Neural cell (in vitro differentiated cells): ENCODE results near the gene SUPT3H. TPM values are rescaled to one million over a fixed set of nuclear protein-coding genes. Genes with fewer than 3 reads are reported as not detected.

Experiments used
- H2AFZ ChIP-seq: fragments of 200-600, 300-800 bp; sonication (generic), shearing (Covaris generic); 2 replicates; pipeline ENCODE4 v1.6.0; 2014; ENCODE audit warnings: low read depth, mild to moderate bottlenecking, antibody characterized with exemption, low read length, moderate library complexity
- H3F3A ChIP-seq: fragments of 200-600 bp; shearing (Covaris generic); 2 replicates; pipeline ENCODE4 v1.6.1; 2016; ENCODE audit warnings: mild to moderate bottlenecking, moderate library complexity, mixed read lengths, antibody characterized with exemption, low read length; ENCODE audit not compliant: insufficient read depth, poor library complexity, severe bottlenecking
- H3K27ac ChIP-seq: fragments of 200-600, 300-800 bp; sonication (generic), shearing (Covaris generic); 2 replicates; pipeline ENCODE4 v1.5.1; 2014; ENCODE audit warnings: mild to moderate bottlenecking, low read length, moderate library complexity
- H3K27me3 ChIP-seq: fragments of 300-800, 200-600 bp; sonication (generic), shearing (Covaris generic); 2 replicates; pipeline ENCODE4 v1.6.0; 2014; ENCODE audit warnings: mild to moderate bottlenecking, low read depth, low read length, moderate library complexity; ENCODE audit not compliant: insufficient read depth
- H3K36me3 ChIP-seq: fragments of 300-800, 200-600 bp; sonication (generic), shearing (Covaris generic); 2 replicates; pipeline ENCODE4 v1.5.1; 2014; ENCODE audit warnings: mild to moderate bottlenecking, antibody characterized with exemption, low read length, moderate library complexity; ENCODE audit not compliant: insufficient read depth
- H3K4me2 ChIP-seq: fragments of 300-800, 200-600 bp; sonication (generic), shearing (Covaris generic); 2 replicates; pipeline ENCODE4 v1.6.0; 2014; ENCODE audit warnings: mild to moderate bottlenecking, low read length
- H3K4me3 ChIP-seq: fragments of 300-800, 200-600 bp; sonication (generic), shearing (Covaris generic); 2 replicates; pipeline ENCODE4 v1.5.1; 2014; ENCODE audit warnings: mild to moderate bottlenecking, low read length, moderate library complexity
- H3K79me2 ChIP-seq: fragments of 200-600 bp; shearing (Covaris generic); replicated peaks from 2 replicates; pipeline ENCODE4 v1.6.0; 2014; ENCODE audit warnings: mild to moderate bottlenecking, low read length, moderate library complexity; ENCODE audit not compliant: insufficient read depth
- H3K9ac ChIP-seq: fragments of 300-800, 200-600 bp; sonication (generic), shearing (Covaris generic); 2 replicates; pipeline ENCODE4 v1.6.1; 2016; ENCODE audit warnings: mild to moderate bottlenecking, low read length, mixed read lengths
- H3K9me2 ChIP-seq: fragments of 200-600 bp; shearing (Covaris generic); 2 replicates; pipeline ENCODE4 v1.6.1; 2016; ENCODE audit warnings: mild to moderate bottlenecking, low read length, mixed read lengths; ENCODE audit not compliant: insufficient read depth
- H3K9me3 ChIP-seq: fragments of 200-600, 300-800 bp; sonication (generic), shearing (Covaris generic); 2 replicates; pipeline ENCODE4 v1.6.1; 2016; ENCODE audit warnings: mild to moderate bottlenecking, mixed run types, low read length, moderate library complexity, mixed read lengths
- H4K20me1 ChIP-seq: fragments of 200-600 bp; shearing (Covaris generic); 2 replicates; pipeline ENCODE4 v1.6.1; 2016; ENCODE audit warnings: mild to moderate bottlenecking, mixed run types; ENCODE audit not compliant: insufficient read depth
- EP300 ChIP-seq: fragments of 450-650 bp; conservative IDR thresholded peaks from 2 replicates; pipeline ENCODE4 v1.6.1; 2014; ENCODE audit warnings: antibody characterized with exemption, mild to moderate bottlenecking, moderate library complexity; ENCODE audit not compliant: poor library complexity, severe bottlenecking
- EZH2 ChIP-seq: fragments of 200-600, 300-800 bp; shearing (Covaris generic), sonication (generic); IDR thresholded peaks from 2 replicates; pipeline ENCODE4 v1.6.1; 2014; ENCODE audit warnings: antibody characterized with exemption, low read length, borderline replicate concordance, mild to moderate bottlenecking; ENCODE audit not compliant: insufficient read depth, poor library complexity, severe bottlenecking
- MXI1 ChIP-seq: fragments of 450-650 bp; conservative IDR thresholded peaks from 2 replicates; pipeline ENCODE4 v1.6.1; 2014; ENCODE audit warnings: antibody characterized with exemption, mild to moderate bottlenecking; ENCODE audit not compliant: poor library complexity, severe bottlenecking
- POLR2AphosphoS5 ChIP-seq: IDR thresholded peaks from 2 replicates; pipeline ENCODE4 v1.6.1; 2012
- RAD21 ChIP-seq: fragments of 450-650 bp; conservative IDR thresholded peaks from 2 replicates; pipeline ENCODE4 v1.6.1; 2014; ENCODE audit warnings: antibody characterized with exemption, mild to moderate bottlenecking, moderate library complexity
- SMC3 ChIP-seq: fragments of 450-650 bp; conservative IDR thresholded peaks from 2 replicates; pipeline ENCODE4 v1.6.1; 2014; ENCODE audit warnings: antibody characterized with exemption, mild to moderate bottlenecking, moderate library complexity; ENCODE audit not compliant: poor library complexity
- TAF1 ChIP-seq: IDR thresholded peaks from 2 replicates; pipeline ENCODE4 v1.6.1; 2012; ENCODE audit warnings: low read depth
- polyA plus RNA-seq: library from polyadenylated mRNA; depleted of rRNA; stranded (reverse); fragments of >200 nt; gene quantifications from 2 replicates; pipeline ENCODE4 v1.2.3, GENCODE V29; 2014
- TF ChIP-seq, protein P1 (sequence below): fragments of 450-650 bp; IDR thresholded peaks from 2 replicates; pipeline ENCODE4 v1.5.1; 2014; ENCODE audit warnings: antibody characterized with exemption, mild to moderate bottlenecking, moderate library complexity; ENCODE audit not compliant: poor library complexity, severe bottlenecking
- TF ChIP-seq, protein P2 (sequence below): IDR thresholded peaks from 2 replicates; pipeline ENCODE4 v1.6.1; 2012; ENCODE audit warnings: borderline replicate concordance

SUPT3H gene
- polyA plus RNA-seq, 1 donor from 2014 or later: 6.8 TPM

DNA sequence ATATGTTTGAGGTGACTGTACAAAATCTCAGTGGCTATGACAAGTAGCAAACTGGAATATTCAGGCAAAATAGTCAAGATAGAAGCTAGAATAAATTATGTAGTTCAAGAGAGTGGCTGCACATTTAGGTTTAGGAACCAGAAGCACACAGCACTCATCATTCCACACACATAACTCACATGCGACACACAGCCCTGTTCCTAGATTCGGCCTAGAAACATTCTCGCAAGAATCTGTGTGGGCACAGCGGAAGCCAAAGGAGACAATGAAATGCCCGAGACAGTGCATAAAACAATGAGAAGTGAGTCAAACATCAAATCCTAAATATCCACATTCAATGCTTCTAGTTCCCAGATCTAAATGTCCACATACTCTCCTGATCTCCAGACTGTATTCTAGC, 9.5 kb upstream of the SUPT3H start:
- H3K9me2 ChIP-seq: no peaks in the 10 kb centered on the region
- H3K4me3 ChIP-seq: no peak overlapping the region
- H3K9me3 ChIP-seq: no peaks in the 10 kb centered on the region
- no peaks in the 10 kb centered on the region for H3F3A ChIP-seq
- H3K4me2 ChIP-seq: no peak overlapping the region
- no peak overlapping the region for H3K27ac ChIP-seq
- no peaks in the 10 kb centered on the region for H3K27me3 ChIP-seq
- no peaks in the 10 kb centered on the region for H3K79me2 ChIP-seq
- H3K9ac ChIP-seq: no peak overlapping the region
- H2AFZ ChIP-seq: no peak overlapping the region
- no peaks in the 10 kb centered on the region for H3K36me3 ChIP-seq
- TF ChIP-seq MXI1 (no peak), EZH2 (no peak), EP300 (no peak), SMC3 (no peak), TAF1 (no peak), RAD21 (no peak), POLR2AphosphoS5 (no peak)
- TF ChIP-seq, protein P1, sequence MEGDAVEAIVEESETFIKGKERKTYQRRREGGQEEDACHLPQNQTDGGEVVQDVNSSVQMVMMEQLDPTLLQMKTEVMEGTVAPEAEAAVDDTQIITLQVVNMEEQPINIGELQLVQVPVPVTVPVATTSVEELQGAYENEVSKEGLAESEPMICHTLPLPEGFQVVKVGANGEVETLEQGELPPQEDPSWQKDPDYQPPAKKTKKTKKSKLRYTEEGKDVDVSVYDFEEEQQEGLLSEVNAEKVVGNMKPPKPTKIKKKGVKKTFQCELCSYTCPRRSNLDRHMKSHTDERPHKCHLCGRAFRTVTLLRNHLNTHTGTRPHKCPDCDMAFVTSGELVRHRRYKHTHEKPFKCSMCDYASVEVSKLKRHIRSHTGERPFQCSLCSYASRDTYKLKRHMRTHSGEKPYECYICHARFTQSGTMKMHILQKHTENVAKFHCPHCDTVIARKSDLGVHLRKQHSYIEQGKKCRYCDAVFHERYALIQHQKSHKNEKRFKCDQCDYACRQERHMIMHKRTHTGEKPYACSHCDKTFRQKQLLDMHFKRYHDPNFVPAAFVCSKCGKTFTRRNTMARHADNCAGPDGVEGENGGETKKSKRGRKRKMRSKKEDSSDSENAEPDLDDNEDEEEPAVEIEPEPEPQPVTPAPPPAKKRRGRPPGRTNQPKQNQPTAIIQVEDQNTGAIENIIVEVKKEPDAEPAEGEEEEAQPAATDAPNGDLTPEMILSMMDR: no peak
- TF ChIP-seq, protein P2, sequence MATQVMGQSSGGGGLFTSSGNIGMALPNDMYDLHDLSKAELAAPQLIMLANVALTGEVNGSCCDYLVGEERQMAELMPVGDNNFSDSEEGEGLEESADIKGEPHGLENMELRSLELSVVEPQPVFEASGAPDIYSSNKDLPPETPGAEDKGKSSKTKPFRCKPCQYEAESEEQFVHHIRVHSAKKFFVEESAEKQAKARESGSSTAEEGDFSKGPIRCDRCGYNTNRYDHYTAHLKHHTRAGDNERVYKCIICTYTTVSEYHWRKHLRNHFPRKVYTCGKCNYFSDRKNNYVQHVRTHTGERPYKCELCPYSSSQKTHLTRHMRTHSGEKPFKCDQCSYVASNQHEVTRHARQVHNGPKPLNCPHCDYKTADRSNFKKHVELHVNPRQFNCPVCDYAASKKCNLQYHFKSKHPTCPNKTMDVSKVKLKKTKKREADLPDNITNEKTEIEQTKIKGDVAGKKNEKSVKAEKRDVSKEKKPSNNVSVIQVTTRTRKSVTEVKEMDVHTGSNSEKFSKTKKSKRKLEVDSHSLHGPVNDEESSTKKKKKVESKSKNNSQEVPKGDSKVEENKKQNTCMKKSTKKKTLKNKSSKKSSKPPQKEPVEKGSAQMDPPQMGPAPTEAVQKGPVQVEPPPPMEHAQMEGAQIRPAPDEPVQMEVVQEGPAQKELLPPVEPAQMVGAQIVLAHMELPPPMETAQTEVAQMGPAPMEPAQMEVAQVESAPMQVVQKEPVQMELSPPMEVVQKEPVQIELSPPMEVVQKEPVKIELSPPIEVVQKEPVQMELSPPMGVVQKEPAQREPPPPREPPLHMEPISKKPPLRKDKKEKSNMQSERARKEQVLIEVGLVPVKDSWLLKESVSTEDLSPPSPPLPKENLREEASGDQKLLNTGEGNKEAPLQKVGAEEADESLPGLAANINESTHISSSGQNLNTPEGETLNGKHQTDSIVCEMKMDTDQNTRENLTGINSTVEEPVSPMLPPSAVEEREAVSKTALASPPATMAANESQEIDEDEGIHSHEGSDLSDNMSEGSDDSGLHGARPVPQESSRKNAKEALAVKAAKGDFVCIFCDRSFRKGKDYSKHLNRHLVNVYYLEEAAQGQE: no peak
- H4K20me1 ChIP-seq: no peaks in the 10 kb centered on the region

GRCh38 chr6:45386501-45386900, 8.8 kb upstream of the SUPT3H start:
- Histone ChIP-seq H4K20me1 (no peaks in the 10 kb centered on the region), H3K27ac (no peak overlapping the region), H3F3A (no peaks in the 10 kb centered on the region), H2AFZ (no peak overlapping the region), H3K9me2 (no peaks in the 10 kb centered on the region), H3K9me3 (no peaks in the 10 kb centered on the region), H3K9ac (no peak overlapping the region), H3K79me2 (no peaks in the 10 kb centered on the region), H3K36me3 (no peaks in the 10 kb centered on the region), H3K4me3 (no peak overlapping the region), H3K27me3 (no peaks in the 10 kb centered on the region), H3K4me2 (no peak overlapping the region)
- TF ChIP-seq EZH2: no peak
- TF ChIP-seq MXI1: no peak
- TF ChIP-seq, protein P2: no peak
- no peak for TF ChIP-seq EP300
- no peak for TF ChIP-seq POLR2AphosphoS5
- TF ChIP-seq SMC3: no peak
- TF ChIP-seq, protein P1: no peak
- TF ChIP-seq RAD21: no peak
